ENCODE data around the gene PGLYRP4. TPM values are rescaled to one million over a fixed set of nuclear protein-coding genes. Genes with fewer than 3 reads are reported as not detected.

Gene PGLYRP4
- polyA plus RNA-seq, 2 of the 4 experiments (the other 2 are of a cell fraction), result not detected

DNA sequence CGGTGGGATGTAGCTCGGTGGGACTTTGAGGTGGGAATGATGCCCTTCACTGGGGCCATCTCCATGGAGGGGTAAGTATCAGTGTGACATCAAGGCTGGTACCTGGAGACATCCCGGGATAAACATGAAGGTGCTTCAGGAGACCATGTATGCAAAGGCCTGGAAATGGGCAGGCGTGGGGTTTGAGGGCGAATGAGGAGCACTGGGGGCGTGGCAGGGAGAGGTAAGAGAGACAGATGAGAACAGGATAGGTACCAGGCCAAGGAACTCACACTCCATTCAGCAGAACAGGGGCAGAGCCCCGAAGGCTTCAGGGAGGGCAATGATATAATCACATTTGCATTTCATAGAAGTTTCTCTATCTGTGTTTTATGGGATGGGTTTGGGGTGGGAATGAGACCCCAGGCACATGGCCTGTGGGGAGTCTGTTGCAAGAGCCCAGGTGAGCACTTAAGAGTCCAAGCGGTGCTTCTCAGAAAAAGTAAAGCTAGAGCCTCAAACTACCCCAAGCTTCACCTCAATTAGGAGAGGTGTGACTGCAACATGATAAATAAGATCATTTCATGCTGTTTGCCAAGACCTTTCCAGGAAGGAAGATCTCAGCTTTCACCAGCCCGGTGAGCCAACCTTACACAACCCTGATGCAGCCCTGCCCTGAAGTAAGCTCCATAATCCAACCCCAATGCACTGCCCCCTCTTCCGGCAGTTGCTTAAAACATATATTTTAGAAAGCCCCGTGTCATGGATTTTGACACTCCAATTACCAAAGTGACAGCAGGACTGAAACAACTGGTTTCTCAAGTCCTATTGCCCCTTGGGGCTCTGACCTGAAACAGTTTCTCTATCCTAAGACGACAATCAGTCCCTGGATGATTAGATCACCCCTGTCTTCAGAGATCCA lies 16.4 kb upstream of the PGLYRP4 start:
- DNase-seq (ENCODE audit: low read depth in 1 of 2, low spot score in 1 of 2) (no peak), FAIRE-seq (no peak), ATAC-seq (no peak)
- WGBS (ENCODE audit: missing lambda C conversion rate), result 28% methylated on average over 12 of the region's 12 CpGs
- TF ChIP-seq HDAC2 (IDR thresholded peaks at IDR 0.05) (no peak), EP300 (IDR thresholded peaks at IDR 0.05) (no peak), CHD2 (IDR thresholded peaks at IDR 0.05; ENCODE audit: low read length, partially characterized antibody) (no peak), ZSCAN20 (CRISPR knock-in tag; IDR thresholded peaks at IDR 0.05) (no peak), KDM1A (IDR thresholded peaks at IDR 0.05; ENCODE audit: low read depth) (no peak), RARB (CRISPR knock-in tag; IDR thresholded peaks at IDR 0.05) (no peak)
- TF ChIP-seq, protein P1, sequence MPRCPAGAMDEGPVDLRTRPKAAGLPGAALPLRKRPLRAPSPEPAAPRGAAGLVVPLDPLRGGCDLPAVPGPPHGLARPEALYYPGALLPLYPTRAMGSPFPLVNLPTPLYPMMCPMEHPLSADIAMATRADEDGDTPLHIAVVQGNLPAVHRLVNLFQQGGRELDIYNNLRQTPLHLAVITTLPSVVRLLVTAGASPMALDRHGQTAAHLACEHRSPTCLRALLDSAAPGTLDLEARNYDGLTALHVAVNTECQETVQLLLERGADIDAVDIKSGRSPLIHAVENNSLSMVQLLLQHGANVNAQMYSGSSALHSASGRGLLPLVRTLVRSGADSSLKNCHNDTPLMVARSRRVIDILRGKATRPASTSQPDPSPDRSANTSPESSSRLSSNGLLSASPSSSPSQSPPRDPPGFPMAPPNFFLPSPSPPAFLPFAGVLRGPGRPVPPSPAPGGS (IDR thresholded peaks at IDR 0.05), result no peak
- POLR2A ChIA-PET, result no interaction called here
- no peak overlapping the region for H3K4me2 ChIP-seq
- H3K4me1 ChIP-seq, result no peaks in the 10 kb centered on the region
- H3K27ac ChIP-seq, result no peak overlapping the region
- no peaks in the 10 kb centered on the region for H3K9me3 ChIP-seq
- CTCF ChIA-PET, result interaction anchor here (1.1 to 7.7 kb wide), 6 partner anchors 10 to 146 kb away, joined by 3 to 70 read pairs (median 10); partner anchors contain the start of gene S100A12
- H3K4me3 ChIP-seq, result no peak overlapping the region

DNA sequence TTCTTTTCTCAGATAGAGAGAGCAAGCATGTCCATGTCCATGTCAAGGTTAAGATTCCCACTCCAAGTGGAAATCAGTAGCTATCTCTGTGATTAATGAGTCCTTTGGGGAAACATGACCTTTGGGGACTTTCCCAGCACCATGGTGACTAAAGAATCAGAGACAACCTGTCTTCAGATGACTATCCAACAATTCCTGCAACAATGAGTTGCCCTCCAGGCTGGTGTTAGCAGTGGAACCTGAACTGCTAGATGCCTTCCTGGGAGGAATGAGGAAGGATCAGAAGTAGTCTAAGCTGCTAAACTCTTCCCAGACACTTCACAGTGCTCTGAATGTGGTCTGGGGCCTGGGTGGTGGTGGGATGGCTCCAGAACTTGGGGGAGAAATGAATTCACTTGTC lies 15.5 kb upstream of the PGLYRP4 start:
- Histone ChIP-seq H3K4me3 (no peak overlapping the region), H3K9me3 (no peaks in the 10 kb centered on the region), H3K4me2 (no peak overlapping the region), H3K4me1 (no peaks in the 10 kb centered on the region), H3K27ac (no peak overlapping the region)
- ChIA-PET CTCF (interaction anchor here (1.1 to 7.7 kb wide), 6 partner anchors 9 to 146 kb away, joined by 4 to 70 read pairs (median 10); no protein-coding TSS in a partner anchor), POLR2A (no interaction called here)
- no peak for DNase-seq (ENCODE audit: low read depth in 1 of 2, low spot score in 1 of 2)
- ATAC-seq, result no peak
- TF ChIP-seq FOSB (CRISPR knock-in tag; IDR thresholded peaks at IDR 0.05), result no peak
- no peak for TF ChIP-seq HOXB5 (CRISPR knock-in tag; IDR thresholded peaks at IDR 0.05)
- no peak for TF ChIP-seq KDM5A (IDR thresholded peaks at IDR 0.05)
- TF ChIP-seq RNF2 (IDR thresholded peaks at IDR 0.05; ENCODE audit: borderline replicate concordance, low read depth), result no peak
- TF ChIP-seq CHD2 (IDR thresholded peaks at IDR 0.05; ENCODE audit: low read length, partially characterized antibody), result no peak
- no peak for TF ChIP-seq RAD21 (conservative IDR thresholded peaks at IDR 0.05 in 1 of 2, IDR thresholded peaks at IDR 0.05 in 1 of 2)
- no peak for TF ChIP-seq FOXS1 (CRISPR knock-in tag; IDR thresholded peaks at IDR 0.05)
- TF ChIP-seq MAZ (IDR thresholded peaks at IDR 0.05; ENCODE audit: borderline replicate concordance, low read depth, low read length), result no peak
- TF ChIP-seq ESRRA (IDR thresholded peaks at IDR 0.05; ENCODE audit: borderline replicate concordance, low read length), result no peak
- TF ChIP-seq, protein P2, sequence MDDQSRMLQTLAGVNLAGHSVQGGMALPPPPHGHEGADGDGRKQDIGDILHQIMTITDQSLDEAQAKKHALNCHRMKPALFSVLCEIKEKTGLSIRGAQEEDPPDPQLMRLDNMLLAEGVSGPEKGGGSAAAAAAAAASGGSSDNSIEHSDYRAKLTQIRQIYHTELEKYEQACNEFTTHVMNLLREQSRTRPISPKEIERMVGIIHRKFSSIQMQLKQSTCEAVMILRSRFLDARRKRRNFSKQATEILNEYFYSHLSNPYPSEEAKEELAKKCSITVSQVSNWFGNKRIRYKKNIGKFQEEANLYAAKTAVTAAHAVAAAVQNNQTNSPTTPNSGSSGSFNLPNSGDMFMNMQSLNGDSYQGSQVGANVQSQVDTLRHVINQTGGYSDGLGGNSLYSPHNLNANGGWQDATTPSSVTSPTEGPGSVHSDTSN (IDR thresholded peaks at IDR 0.05), result no peak
- no peak for TF ChIP-seq MAFK (IDR thresholded peaks at IDR 0.05; ENCODE audit: partially characterized antibody)
- no peak for TF ChIP-seq RFX5 (IDR thresholded peaks at IDR 0.05)
- TF ChIP-seq NPAS2 (CRISPR knock-in tag; IDR thresholded peaks at IDR 0.05; ENCODE audit: borderline replicate concordance), result no peak
- no peak for TF ChIP-seq ZC3H11A (IDR thresholded peaks at IDR 0.05)
- no peak for TF ChIP-seq FOSL2 (IDR thresholded peaks at IDR 0.05)
- TF ChIP-seq FOSL2 (CRISPR knock-in tag; IDR thresholded peaks at IDR 0.05), result no peak
- no peak for TF ChIP-seq JUN (IDR thresholded peaks at IDR 0.05)
- no peak for TF ChIP-seq HDAC2 (IDR thresholded peaks at IDR 0.05)
- no peak for TF ChIP-seq EP300 (IDR thresholded peaks at IDR 0.05)
- FAIRE-seq, result no peak
